Activated T-helper 2 cell treated with anti-CD3 and anti-CD28 coated beads, Interferon-gamma antibody, Interleukin-2, Interleukin-4, amounts not matched to agents 10 μg/mL and 5 μg/mL and 100 μg/mL, durations not matched to agents 14 hours and 24 hours and 36 hours (primary cell): ENCODE results near the gene LCT. TPM values are rescaled to one million over a fixed set of nuclear protein-coding genes. Genes with fewer than 3 reads are reported as not detected.
A peak's percentile ranks its signal among the peaks of the same experiment; 100 is the strongest.

ENCODE experiments used
- DNase-seq: peaks from one replicate; pipeline ENCODE4 v3.0.0; 2021; ENCODE audit warnings: low spot score
- H3K27ac Mint-ChIP-seq: one replicate; pipeline ENCODE4 v1.8.0; 2021; ENCODE audit warnings: mixed read lengths
- H3K27me3 Mint-ChIP-seq: one replicate; pipeline ENCODE4 v1.8.0; 2021; ENCODE audit warnings: low read depth, mixed read lengths
- H3K36me3 Mint-ChIP-seq: one replicate; pipeline ENCODE4 v1.8.0; 2021; ENCODE audit warnings: low read depth, mixed read lengths
- H3K4me1 Mint-ChIP-seq: one replicate; pipeline ENCODE4 v1.8.0; 2021; ENCODE audit warnings: low read depth, mixed read lengths
- H3K4me3 Mint-ChIP-seq: one replicate; pipeline ENCODE4 v1.8.0; 2021; ENCODE audit warnings: low read depth, mild to moderate bottlenecking, moderate library complexity, mixed read lengths
- H3K9me3 Mint-ChIP-seq: one replicate; pipeline ENCODE4 v1.8.0; 2021; ENCODE audit warnings: mixed read lengths
- intact Hi-C: fragments of 100-400 bp; cut with micrococcal nuclease; formaldehyde crosslinking; loops from one replicate; pipeline ENCODE4 v1.15.1; 2023
- total RNA-seq: library from RNA; stranded (reverse); gene quantifications from 2 replicates; pipeline ENCODE4 v1.2.3, GENCODE V29; 2022

LCT gene
- total RNA-seq, 1 donor from 2014 or later = 0.55 TPM

- no peaks in the 10 kb centered on the region for H3K27me3 Mint-ChIP-seq
- H3K4me3 Mint-ChIP-seq = no peak overlapping the region
- peaks cover 59% of the 10 kb centered on the region for H3K36me3 Mint-ChIP-seq
- H3K4me1 Mint-ChIP-seq = peaks cover 38% of the 10 kb centered on the region
- intact Hi-C loops = loop anchor here (2.0 kb wide), 1 partner anchor 637 kb away; no protein-coding TSS in a partner anchor
- DNase-seq = no peak
- no peak overlapping the region for H3K27ac Mint-ChIP-seq
- peaks cover 4% of the 10 kb centered on the region for H3K9me3 Mint-ChIP-seq
Observed at GRCh38 chr2:135745545-135745944, 91.4 kb downstream of the LCT start.

DNA sequence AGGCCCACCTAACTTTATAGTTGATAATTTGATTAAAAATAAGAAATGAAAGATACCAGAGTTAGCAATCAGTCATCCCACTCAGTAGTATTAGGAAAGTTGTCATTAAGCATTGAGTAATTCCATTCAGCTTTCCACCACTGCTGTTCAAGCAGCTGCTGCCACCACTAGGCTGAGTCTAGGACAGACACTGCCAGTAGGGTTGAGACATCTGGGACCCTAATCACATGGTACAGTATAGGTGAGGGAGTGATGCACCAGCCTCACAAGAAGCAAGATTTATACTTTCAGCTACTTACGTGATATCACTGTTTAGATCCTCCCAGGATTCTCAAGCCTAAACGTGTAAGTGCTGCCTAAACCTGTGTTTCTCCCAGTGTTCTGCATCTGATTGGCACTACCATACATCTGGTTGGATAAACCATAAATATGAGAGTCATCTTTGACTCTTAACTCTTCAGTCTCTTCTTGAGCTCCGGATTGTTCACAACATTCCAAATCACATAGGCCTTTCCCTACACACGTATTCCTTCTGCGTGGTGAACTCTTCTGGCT is 92.1 kb downstream of the LCT start:
- peaks cover 55% of the 10 kb centered on the region for H3K36me3 Mint-ChIP-seq
- peak overlapping the region; percentile 9 for H3K4me3 Mint-ChIP-seq
- H3K27ac Mint-ChIP-seq = no peak overlapping the region
- H3K27me3 Mint-ChIP-seq = no peaks in the 10 kb centered on the region
- H3K4me1 Mint-ChIP-seq = peaks cover 38% of the 10 kb centered on the region
- intact Hi-C loops = loop anchor here (2.0 to 5.0 kb wide), 6 partner anchors 52 to 1628 kb away; partner anchors contain the start of genes CXCR4 and MCM6
- H3K9me3 Mint-ChIP-seq = peaks cover 4% of the 10 kb centered on the region
- DNase-seq = no peak

DNA sequence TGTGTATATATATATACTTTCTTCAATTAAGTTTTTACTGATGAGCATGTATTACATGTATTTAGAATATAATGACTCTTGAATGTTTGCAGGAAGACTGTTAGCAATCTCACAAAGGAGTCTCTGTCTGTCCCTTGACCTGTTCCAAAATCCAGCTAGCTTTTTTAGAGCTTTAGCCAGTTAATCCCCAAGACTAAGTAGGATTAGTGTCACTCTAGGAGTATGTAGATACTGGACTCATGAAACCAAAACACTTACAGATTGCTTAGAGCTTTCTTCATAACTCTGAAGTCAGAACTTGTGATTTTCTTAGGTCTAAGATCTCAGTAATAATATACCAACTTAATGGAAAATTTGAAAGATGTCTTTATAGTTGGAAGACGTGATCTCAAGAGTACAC is 93.1 kb downstream of the LCT start:
- H3K27ac Mint-ChIP-seq = peak overlapping the region; percentile 31
- H3K4me1 Mint-ChIP-seq = peaks cover 34% of the 10 kb centered on the region
- intact Hi-C loops = loop anchor here (2.0 to 5.0 kb wide), 6 partner anchors 53 to 1627 kb away; partner anchors contain the start of genes CXCR4 and MCM6
- H3K9me3 Mint-ChIP-seq = peaks cover 4% of the 10 kb centered on the region
- no peak for DNase-seq
- H3K27me3 Mint-ChIP-seq = no peaks in the 10 kb centered on the region
- H3K36me3 Mint-ChIP-seq = peaks cover 45% of the 10 kb centered on the region
- peak overlapping the region; percentile 73 for H3K4me3 Mint-ChIP-seq

- Mint-ChIP-seq H3K36me3 (peaks cover 38% of the 10 kb centered on the region), H3K4me3 (peak overlapping the region; percentile 98), H3K4me1 (peaks cover 34% of the 10 kb centered on the region), H3K27ac (peak overlapping the region; percentile 100), H3K9me3 (peaks cover 4% of the 10 kb centered on the region), H3K27me3 (no peaks in the 10 kb centered on the region)
- intact Hi-C loops = loop anchor here (1.0 to 5.0 kb wide), 6 partner anchors 55 to 1625 kb away; partner anchors contain the start of genes CXCR4 and MCM6
- DNase-seq = peak; percentile 44
Observed at GRCh38 chr2:135742325-135742757, 94.6 kb downstream of the LCT start.

GRCh38 chr2:135741395-135742324 is 95.3 kb downstream of the LCT start, which contains the start of gene UBXN4:
UBXN4 (plus strand) TSS chr2:135741855; CDS start chr2:135741930, 75 bp downstream.
- H3K4me3 Mint-ChIP-seq = peak within 1 kb of the TSS; percentile 98
- peak; percentile 90 for DNase-seq
- peaks cover 34% of the 10 kb centered on the region for H3K36me3 Mint-ChIP-seq
- peaks cover 34% of the 10 kb centered on the region for H3K4me1 Mint-ChIP-seq
- no peaks in the 10 kb centered on the region for H3K27me3 Mint-ChIP-seq
- H3K9me3 Mint-ChIP-seq = peaks cover 4% of the 10 kb centered on the region
- H3K27ac Mint-ChIP-seq = peak within 1 kb of the TSS; percentile 100
- intact Hi-C loops = loop anchor here (1.0 to 5.0 kb wide), 9 partner anchors 56 to 1624 kb away; partner anchors contain the start of genes CCNT2, CXCR4, MCM6 and RAB3GAP1

GRCh38 chr2:135741043-135741394 is 96.0 kb downstream of the LCT start:
- Mint-ChIP-seq H3K27me3 (no peaks in the 10 kb centered on the region), H3K4me1 (peaks cover 28% of the 10 kb centered on the region), H3K27ac (no peak overlapping the region), H3K36me3 (peaks cover 28% of the 10 kb centered on the region), H3K4me3 (peak overlapping the region; percentile 98), H3K9me3 (peaks cover 4% of the 10 kb centered on the region)
- intact Hi-C loops = loop anchor here (1.0 to 5.0 kb wide), 8 partner anchors 56 to 1624 kb away; partner anchors contain the start of genes CCNT2, CXCR4, MCM6 and RAB3GAP1
- DNase-seq = no peak

DNA sequence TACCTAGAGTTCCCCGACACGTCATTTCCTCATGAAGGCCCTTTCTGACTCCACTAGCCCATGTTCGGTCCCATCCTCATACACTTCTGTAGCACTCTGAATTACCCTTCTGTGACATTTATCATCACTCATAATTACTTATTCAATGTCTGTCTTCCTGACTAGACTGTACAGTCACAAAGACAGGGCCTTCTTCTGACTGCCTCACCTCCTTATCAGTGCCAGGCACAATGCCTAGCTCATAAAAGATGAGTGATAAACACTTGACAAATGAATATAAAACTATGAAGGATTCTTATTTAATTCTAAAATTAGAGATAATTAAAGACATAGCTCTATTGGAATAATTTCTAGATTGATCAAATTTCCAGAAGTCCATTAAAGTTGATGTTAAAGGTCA is 96.8 kb downstream of the LCT start:
- DNase-seq = no peak
- Mint-ChIP-seq H3K27me3 (no peaks in the 10 kb centered on the region), H3K4me1 (peaks cover 22% of the 10 kb centered on the region), H3K27ac (no peak overlapping the region), H3K9me3 (peaks cover 4% of the 10 kb centered on the region), H3K36me3 (peaks cover 21% of the 10 kb centered on the region), H3K4me3 (no peak overlapping the region)
- intact Hi-C loops = loop anchor here (2.0 to 5.0 kb wide), 6 partner anchors 57 to 1623 kb away; partner anchors contain the start of genes CXCR4, MCM6 and RAB3GAP1

Other genes with a start within 250 kb of the LCT start
- gene UBXN4, start 95.3 kb downstream of the LCT start, total RNA-seq = 118 and 138 TPM in 2 replicates
- 190 and 191 TPM in 2 replicates for gene MCM6, start 39.3 kb upstream of the LCT start, total RNA-seq
- 179 and 183 TPM in 2 replicates for gene DARS1, start 148.4 kb upstream of the LCT start, total RNA-seq